ENCODE data around the gene LCN12.

LCN12 gene

GRCh38 chr9:136958898-136959850 lies 7.1 kb downstream of the LCN12 start:
- DNase-seq (ENCODE audit: low read depth), result no peak

- no peak for DNase-seq (ENCODE audit: low read depth)
Measured at GRCh38 chr9:136960212-136960937, 8.3 kb downstream of the LCN12 start.

GRCh38 chr9:136960938-136961275 lies 8.8 kb downstream of the LCN12 start:
- no peak for DNase-seq (ENCODE audit: low read depth)

- no peak for DNase-seq (ENCODE audit: low read depth)
Measured at GRCh38 chr9:136961279-136962065, 9.4 kb downstream of the LCN12 start.

GRCh38 chr9:136962163-136962562 lies 10.1 kb downstream of the LCN12 start:
- DNase-seq (ENCODE audit: low read depth), result no peak

GRCh38 chr9:136962701-136963248 lies 10.7 kb downstream of the LCN12 start:
- no peak for DNase-seq (ENCODE audit: low read depth)

- no peak for DNase-seq (ENCODE audit: low read depth)
Measured at GRCh38 chr9:136963341-136963740, 11.3 kb downstream of the LCN12 start.

GRCh38 chr9:136963751-136964150 lies 11.7 kb downstream of the LCN12 start:
- DNase-seq (ENCODE audit: low read depth), result no peak

- DNase-seq (ENCODE audit: low read depth), result no peak
Measured at GRCh38 chr9:136964171-136964689, 12.2 kb downstream of the LCN12 start.

GRCh38 chr9:136964833-136965422 lies 12.9 kb downstream of the LCN12 start:
- DNase-seq (ENCODE audit: low read depth), result no peak

GRCh38 chr9:136965771-136966484 lies 13.9 kb downstream of the LCN12 start:
- DNase-seq (ENCODE audit: low read depth), result no peak

GRCh38 chr9:136968333-136969127 lies 16.5 kb downstream of the LCN12 start:
- no peak for DNase-seq (ENCODE audit: low read depth)

- no peak for DNase-seq (ENCODE audit: low read depth)
Measured at GRCh38 chr9:136969150-136969549, 17.1 kb downstream of the LCN12 start.

- DNase-seq (ENCODE audit: low read depth), result no peak
Measured at GRCh38 chr9:136969774-136970173, 17.7 kb downstream of the LCN12 start.

- DNase-seq (ENCODE audit: low read depth), result no peak
Measured at GRCh38 chr9:136970361-136970760, 18.3 kb downstream of the LCN12 start.

- DNase-seq (ENCODE audit: low read depth), result no peak
Measured at GRCh38 chr9:136971746-136972145, 19.7 kb downstream of the LCN12 start.

GRCh38 chr9:136972335-136972734 lies 20.3 kb downstream of the LCN12 start:
- DNase-seq (ENCODE audit: low read depth), result no peak

GRCh38 chr9:136972743-136973142 lies 20.7 kb downstream of the LCN12 start:
- no peak for DNase-seq (ENCODE audit: low read depth)

- DNase-seq (ENCODE audit: low read depth), result no peak
Measured at GRCh38 chr9:136973618-136974617, 21.8 kb downstream of the LCN12 start.
